ENCODE results near the gene DDX6. TPM values are rescaled to one million over a fixed set of nuclear protein-coding genes. Genes with fewer than 3 reads are reported as not detected.

DDX6 gene
- total and polyA plus RNA-seq, 9 of the 15 experiments (the other 6 are each of a cell fraction or from before 2014, with no cell fraction given) = 10.0 to 102 (median 58.2) TPM

DNA sequence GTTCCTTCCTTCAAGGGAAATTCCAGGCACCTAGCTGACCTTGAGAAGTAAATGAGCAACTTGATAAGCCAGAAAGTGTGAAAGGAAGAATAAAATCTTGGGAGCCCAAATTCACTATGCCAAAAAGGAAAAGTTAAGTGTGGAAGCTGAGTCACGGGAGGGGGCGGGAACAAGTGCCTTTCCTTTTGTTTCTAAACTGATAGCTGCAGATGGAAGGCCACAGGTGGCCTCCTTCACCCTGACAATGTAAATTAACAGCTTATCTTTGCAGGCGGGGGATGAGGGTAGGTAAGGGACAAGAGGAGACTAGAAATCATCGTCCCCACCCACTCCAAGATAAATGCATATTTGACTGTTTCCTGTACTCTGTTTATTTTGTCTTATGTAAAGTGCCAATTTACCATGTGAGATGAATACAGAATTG is 75.1 kb downstream of the DDX6 start (continued):
- TF ChIP-seq, protein P1, sequence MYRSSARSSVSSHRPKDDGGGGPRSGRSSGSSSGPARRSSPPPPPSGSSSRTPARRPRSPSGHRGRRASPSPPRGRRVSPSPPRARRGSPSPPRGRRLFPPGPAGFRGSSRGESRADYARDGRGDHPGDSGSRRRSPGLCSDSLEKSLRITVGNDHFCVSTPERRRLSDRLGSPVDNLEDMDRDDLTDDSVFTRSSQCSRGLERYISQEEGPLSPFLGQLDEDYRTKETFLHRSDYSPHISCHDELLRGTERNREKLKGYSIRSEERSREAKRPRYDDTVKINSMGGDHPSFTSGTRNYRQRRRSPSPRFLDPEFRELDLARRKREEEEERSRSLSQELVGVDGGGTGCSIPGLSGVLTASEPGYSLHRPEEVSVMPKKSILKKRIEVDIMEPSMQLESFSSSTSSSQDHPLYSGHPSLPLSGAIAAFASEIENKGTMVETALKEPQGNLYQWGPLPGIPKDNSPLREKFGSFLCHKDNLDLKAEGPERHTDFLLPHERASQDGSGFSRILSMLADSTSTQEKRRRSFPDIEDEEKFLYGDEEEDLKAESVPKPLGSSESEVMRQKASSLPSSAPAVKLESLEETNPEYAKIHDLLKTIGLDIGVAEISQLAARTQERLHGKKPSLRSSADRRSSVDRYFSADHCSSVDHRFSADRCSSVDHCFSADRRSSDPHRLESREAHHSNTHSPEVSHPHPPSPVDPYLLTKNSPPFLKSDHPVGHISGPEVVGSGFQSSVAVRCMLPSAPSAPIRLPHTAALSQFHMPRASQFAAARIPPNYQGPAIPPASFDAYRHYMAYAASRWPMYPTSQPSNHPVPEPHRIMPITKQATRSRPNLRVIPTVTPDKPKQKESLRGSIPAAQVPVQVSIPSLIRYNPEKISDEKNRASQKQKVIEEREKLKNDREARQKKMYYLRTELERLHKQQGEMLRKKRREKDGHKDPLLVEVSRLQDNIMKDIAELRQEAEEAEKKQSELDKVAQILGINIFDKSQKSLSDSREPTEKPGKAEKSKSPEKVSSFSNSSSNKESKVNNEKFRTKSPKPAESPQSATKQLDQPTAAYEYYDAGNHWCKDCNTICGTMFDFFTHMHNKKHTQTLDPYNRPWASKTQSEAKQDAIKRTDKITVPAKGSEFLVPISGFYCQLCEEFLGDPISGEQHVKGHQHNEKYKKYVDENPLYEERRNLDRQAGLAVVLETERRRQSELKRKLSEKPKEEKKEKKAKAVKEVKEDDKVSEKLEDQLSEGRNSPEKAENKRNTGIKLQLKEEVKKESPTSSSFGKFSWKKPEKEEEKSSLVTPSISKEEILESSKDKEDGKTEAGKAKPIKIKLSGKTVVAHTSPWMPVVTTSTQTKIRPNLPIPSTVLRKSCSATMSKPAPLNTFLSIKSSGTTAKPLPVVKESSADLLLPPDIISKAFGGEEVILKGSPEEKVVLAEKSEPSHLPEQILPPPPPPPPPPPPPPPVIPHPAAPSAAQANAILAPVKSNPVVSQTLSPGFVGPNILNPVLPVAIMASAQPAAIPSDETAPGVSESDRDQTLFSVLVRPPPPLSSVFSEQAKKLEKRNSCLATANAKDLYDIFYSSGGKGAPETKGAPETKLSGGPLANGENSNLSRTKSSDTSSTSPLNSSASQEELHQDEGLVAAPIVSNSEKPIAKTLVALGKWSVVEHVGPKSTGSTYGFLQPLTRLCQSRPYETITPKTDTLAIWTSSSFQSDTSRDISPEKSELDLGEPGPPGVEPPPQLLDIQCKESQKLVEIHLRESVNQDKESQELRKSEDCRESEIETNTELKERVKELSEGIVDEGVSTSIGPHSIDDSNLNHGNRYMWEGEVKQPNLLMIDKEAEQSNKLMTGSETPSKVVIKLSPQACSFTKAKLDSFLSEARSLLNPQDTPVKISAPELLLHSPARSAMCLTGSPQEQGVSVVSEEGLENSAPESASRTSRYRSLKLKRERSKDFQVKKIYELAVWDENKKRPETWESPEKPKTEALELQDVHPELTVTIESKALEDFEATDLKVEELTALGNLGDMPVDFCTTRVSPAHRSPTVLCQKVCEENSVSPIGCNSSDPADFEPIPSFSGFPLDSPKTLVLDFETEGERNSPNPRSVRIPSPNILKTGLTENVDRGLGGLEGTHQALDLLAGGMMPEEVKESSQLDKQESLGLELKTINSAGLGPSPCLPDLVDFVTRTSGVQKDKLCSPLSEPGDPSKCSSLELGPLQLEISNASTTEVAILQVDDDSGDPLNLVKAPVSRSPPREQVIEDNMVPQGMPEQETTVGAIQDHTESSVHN (IDR thresholded peaks at IDR 0.05; ENCODE audit: borderline replicate concordance in 1 of 2, low read depth in 1 of 2) = no peak
- TF ChIP-seq, protein P2, sequence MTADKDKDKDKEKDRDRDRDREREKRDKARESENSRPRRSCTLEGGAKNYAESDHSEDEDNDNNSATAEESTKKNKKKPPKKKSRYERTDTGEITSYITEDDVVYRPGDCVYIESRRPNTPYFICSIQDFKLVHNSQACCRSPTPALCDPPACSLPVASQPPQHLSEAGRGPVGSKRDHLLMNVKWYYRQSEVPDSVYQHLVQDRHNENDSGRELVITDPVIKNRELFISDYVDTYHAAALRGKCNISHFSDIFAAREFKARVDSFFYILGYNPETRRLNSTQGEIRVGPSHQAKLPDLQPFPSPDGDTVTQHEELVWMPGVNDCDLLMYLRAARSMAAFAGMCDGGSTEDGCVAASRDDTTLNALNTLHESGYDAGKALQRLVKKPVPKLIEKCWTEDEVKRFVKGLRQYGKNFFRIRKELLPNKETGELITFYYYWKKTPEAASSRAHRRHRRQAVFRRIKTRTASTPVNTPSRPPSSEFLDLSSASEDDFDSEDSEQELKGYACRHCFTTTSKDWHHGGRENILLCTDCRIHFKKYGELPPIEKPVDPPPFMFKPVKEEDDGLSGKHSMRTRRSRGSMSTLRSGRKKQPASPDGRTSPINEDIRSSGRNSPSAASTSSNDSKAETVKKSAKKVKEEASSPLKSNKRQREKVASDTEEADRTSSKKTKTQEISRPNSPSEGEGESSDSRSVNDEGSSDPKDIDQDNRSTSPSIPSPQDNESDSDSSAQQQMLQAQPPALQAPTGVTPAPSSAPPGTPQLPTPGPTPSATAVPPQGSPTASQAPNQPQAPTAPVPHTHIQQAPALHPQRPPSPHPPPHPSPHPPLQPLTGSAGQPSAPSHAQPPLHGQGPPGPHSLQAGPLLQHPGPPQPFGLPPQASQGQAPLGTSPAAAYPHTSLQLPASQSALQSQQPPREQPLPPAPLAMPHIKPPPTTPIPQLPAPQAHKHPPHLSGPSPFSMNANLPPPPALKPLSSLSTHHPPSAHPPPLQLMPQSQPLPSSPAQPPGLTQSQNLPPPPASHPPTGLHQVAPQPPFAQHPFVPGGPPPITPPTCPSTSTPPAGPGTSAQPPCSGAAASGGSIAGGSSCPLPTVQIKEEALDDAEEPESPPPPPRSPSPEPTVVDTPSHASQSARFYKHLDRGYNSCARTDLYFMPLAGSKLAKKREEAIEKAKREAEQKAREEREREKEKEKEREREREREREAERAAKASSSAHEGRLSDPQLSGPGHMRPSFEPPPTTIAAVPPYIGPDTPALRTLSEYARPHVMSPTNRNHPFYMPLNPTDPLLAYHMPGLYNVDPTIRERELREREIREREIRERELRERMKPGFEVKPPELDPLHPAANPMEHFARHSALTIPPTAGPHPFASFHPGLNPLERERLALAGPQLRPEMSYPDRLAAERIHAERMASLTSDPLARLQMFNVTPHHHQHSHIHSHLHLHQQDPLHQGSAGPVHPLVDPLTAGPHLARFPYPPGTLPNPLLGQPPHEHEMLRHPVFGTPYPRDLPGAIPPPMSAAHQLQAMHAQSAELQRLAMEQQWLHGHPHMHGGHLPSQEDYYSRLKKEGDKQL (CRISPR knock-in tag; IDR thresholded peaks at IDR 0.05; ENCODE audit: borderline replicate concordance) = no peak
- no peak; the same call in 1 of the 2 replicates for TF ChIP-seq SP1 (CRISPR knock-in tag; IDR thresholded peaks at IDR 0.05)
- peak; percentile 78 for TF ChIP-seq EP300 (IDR thresholded peaks at IDR 0.05; ENCODE audit: low read length)
- no peak for TF ChIP-seq TARDBP (IDR thresholded peaks at IDR 0.05)
- TF ChIP-seq, protein P3, sequence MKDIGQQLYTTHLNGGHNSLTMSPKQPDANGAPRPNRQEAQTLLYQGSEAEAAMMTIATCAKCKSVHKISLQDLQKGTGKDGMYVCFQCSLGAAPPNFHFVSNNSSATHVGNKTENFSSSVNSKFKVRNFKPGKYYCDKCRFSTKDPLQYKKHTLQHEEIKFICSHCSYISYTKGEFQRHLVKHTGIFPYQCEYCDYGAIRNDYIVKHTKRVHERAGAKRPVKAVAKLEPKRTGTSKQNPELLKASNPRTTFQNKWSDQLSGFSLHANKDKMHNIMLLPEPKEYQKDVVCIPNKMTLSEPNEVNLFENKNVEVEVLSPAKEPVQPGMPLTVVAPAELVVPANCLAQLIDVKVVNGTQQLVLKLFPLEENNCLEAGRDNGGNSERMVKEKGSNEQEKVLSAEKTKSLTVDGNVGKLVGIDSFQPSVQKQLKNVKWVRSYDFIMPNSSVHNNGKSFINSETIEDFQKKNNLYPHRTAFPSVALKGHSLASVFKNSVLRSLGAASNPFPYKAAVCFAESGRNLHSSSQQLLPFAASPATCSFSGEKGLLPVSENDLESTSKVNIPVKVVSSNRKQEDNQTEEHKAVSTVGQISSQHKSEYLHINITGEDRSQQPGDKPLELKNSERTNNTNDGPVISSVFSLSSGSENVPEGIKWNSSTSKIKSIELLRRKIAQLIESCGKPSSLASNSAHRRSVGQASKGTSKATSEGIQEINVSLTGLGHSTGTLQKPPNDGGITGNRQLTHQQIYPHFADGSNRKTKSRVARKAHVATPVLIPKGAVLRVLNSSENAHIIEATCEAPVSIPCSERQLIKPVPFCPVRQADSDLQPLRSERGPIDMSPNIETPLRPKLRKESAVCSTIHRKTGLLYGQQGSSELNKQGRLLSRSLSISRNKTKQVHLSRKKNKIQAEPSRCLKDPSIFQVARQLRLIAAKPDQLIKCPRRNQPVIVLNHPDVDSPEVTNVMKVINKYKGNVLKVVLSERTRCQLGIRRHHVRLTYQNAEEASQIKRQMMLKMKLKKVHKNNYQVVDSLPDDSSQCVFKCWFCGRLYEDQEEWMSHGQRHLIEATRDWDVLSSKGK (CRISPR knock-in tag; IDR thresholded peaks at IDR 0.05) = no peak
- no peak for TF ChIP-seq CBX1 (IDR thresholded peaks at IDR 0.05; ENCODE audit: low read depth)
- 0 out of 4 replicates have a peak, but pooled peaks of 1 of the 2 experiments have one; percentile 37 for TF ChIP-seq TBL1XR1 (IDR thresholded peaks at IDR 0.05; ENCODE audit: low read length in 2 of 2)
- no peak for TF ChIP-seq ATF1 (CRISPR knock-in tag; IDR thresholded peaks at IDR 0.05)
- no peak for TF ChIP-seq ATF1 (tag; IDR thresholded peaks at IDR 0.05)

Measured in K562 (cell line).